ENCODE data around the gene ZMIZ1. TPM values are rescaled to one million over a fixed set of nuclear protein-coding genes. Genes with fewer than 3 reads are reported as not detected.
A peak's percentile ranks its signal among the peaks of the same experiment; 100 is the strongest.

ZMIZ1 gene
- total and polyA plus RNA-seq, 2 experiments from 2014 or later = 9.2 to 30.9 TPM

- peaks cover 46% of the 10 kb centered on the region for H3K4me1 Mint-ChIP-seq
- no peaks in the 10 kb centered on the region; the same call in 1 of the 2 replicates for H4K20me1 ChIP-seq (replicated peaks; ENCODE audit: insufficient read depth)
- peaks cover 12% of the 10 kb centered on the region for H3K4me1 ChIP-seq (ENCODE audit: insufficient read depth)
These were observed 115.9 kb downstream of the ZMIZ1 start for GRCh38 chr10:79184657-79185056.

More at GRCh38 chr10:79184657-79185056, 115.9 kb downstream of the ZMIZ1 start:
- peaks cover 9% of the 10 kb centered on the region; the same call in 1 of the 3 replicates for H3K36me3 Mint-ChIP-seq (ENCODE audit: low read depth)
- no peaks in the 10 kb centered on the region for H3K9me2 ChIP-seq (ENCODE audit: insufficient read depth)
- H3K27ac ChIP-seq (ENCODE audit: low read depth) = peak overlapping the region; percentile 78; the same call in 1 of the 2 replicates
- H3K4me3 Mint-ChIP-seq = no peak overlapping the region
- H3K27ac Mint-ChIP-seq = no peak overlapping the region
- no peak overlapping the region for H3K4me3 ChIP-seq
- peaks cover 16% of the 10 kb centered on the region for H3K27me3 Mint-ChIP-seq (ENCODE audit: insufficient read depth, low read depth, poor library complexity)
- H3K36me3 ChIP-seq (ENCODE audit: insufficient read depth) = no peaks in the 10 kb centered on the region
- no peak for DNase-seq (ENCODE audit: low spot score)
- ATAC-seq = no peak
- H3F3A ChIP-seq (replicated peaks; ENCODE audit: low read depth) = no peaks in the 10 kb centered on the region
- H3K27me3 ChIP-seq (ENCODE audit: insufficient read depth) = no peaks in the 10 kb centered on the region
- H2AFZ ChIP-seq = no peak overlapping the region
- TF ChIP-seq ZNF331 (CRISPR knock-in tag; IDR thresholded peaks at IDR 0.05; ENCODE audit: low read depth) (no peak), REST (IDR thresholded peaks at IDR 0.05; ENCODE audit: unreplicated experiment) (no peak), EZH2phosphoT487 (IDR thresholded peaks at IDR 0.05; ENCODE audit: unreplicated experiment) (no peak), ZNF114 (CRISPR knock-in tag; IDR thresholded peaks at IDR 0.05) (no peak), JUNB (IDR thresholded peaks at IDR 0.05; ENCODE audit: unreplicated experiment) (no peak), CREB1 (CRISPR knock-in tag; IDR thresholded peaks at IDR 0.05; ENCODE audit: low read depth) (no peak), NANOG (IDR thresholded peaks at IDR 0.05; ENCODE audit: borderline replicate concordance) (no peak), STAT1 (IDR thresholded peaks at IDR 0.05; ENCODE audit: unreplicated experiment) (no peak), POLR2AphosphoS5 (IDR thresholded peaks at IDR 0.05; ENCODE audit: low read depth) (no peak), ETS1 (IDR thresholded peaks at IDR 0.05) (no peak), ZNF462 (CRISPR knock-in tag; IDR thresholded peaks at IDR 0.05) (no peak), EZH2 (IDR thresholded peaks at IDR 0.05; ENCODE audit: low read depth, unreplicated experiment) (no peak), CTCF (conservative IDR thresholded peaks at IDR 0.05; ENCODE audit: low read depth in 2 of 2) (no peak)
- H3K9me3 Mint-ChIP-seq = no peaks in the 10 kb centered on the region
- peak overlapping the region; percentile 65; the same call in 1 of the 2 replicates for H3K4me2 ChIP-seq
- peaks cover 6% of the 10 kb centered on the region; the same call in 1 of the 2 replicates for H3K79me2 ChIP-seq (replicated peaks; ENCODE audit: insufficient read depth)

All from GM23338 (cell line).